Naive thymus-derived CD8-positive, alpha-beta T cell (primary cell): ENCODE results near the gene FAM234A. TPM values are rescaled to one million over a fixed set of nuclear protein-coding genes. Genes with fewer than 3 reads are reported as not detected.
A peak's percentile ranks its signal among the peaks of the same experiment; 100 is the strongest.

ENCODE experiments used
- ATAC-seq, 2 donors: fragments of 150-1000 bp; cut with Tn5 transposase in 1 of 2; sonication (Bioruptor Pico), chemical (Tn5 transposase) in 1 of 2; 1 replicate in 1 of 2; 2 replicates in 1 of 2; pipeline ENCODE4 v1.10.0; 2021; ENCODE audit warnings: mild to moderate bottlenecking in 2 of 2, moderate library complexity in 2 of 2
- POLR2A ChIA-PET: fragments of 350-600 bp; sonication (Branson Sonifier 250); formaldehyde crosslinking; loops from one replicate; lab custom pipeline; 2021; ENCODE audit warnings: antibody characterized with exemption; lab: Charles Lee
- DNase-seq, 10 donors: peaks; one replicate each; pipeline versions ENCODE4 v3.0.0 to v3.0.0-alpha.2; 2020 to 2022
- H3K27ac Mint-ChIP-seq, 10 donors: one replicate each; pipeline ENCODE4 v1.8.0; 2020 to 2022; ENCODE audit warnings: mild to moderate bottlenecking in 10 of 10, mixed read lengths in 10 of 10, moderate library complexity in 4 of 10, inconsistent platforms in 1 of 10
- H3K27me3 Mint-ChIP-seq, 5 donors: one replicate each; pipeline ENCODE4 v1.8.0; 2021 to 2022; ENCODE audit warnings: mixed read lengths in 5 of 5
- H3K36me3 Mint-ChIP-seq, 3 donors: one replicate each; pipeline ENCODE4 v1.8.0; 2020 to 2022; ENCODE audit warnings: mixed read lengths in 3 of 3, mild to moderate bottlenecking in 2 of 3, inconsistent platforms in 1 of 3
- H3K4me1 Mint-ChIP-seq, 4 donors: one replicate each; pipeline ENCODE4 v1.8.0; 2021 to 2022; ENCODE audit warnings: mixed read lengths in 4 of 4
- H3K4me3 Mint-ChIP-seq, 10 donors: one replicate each; pipeline ENCODE4 v1.8.0; 2020 to 2022; ENCODE audit warnings: mild to moderate bottlenecking in 10 of 10, mixed read lengths in 10 of 10, moderate library complexity in 6 of 10, inconsistent platforms in 1 of 10
- H3K9me3 Mint-ChIP-seq, 9 donors: one replicate each; pipeline ENCODE4 v1.8.0; 2020 to 2022; ENCODE audit warnings: mixed read lengths in 9 of 9, mild to moderate bottlenecking in 3 of 9, inconsistent platforms in 1 of 9, moderate library complexity in 1 of 9
- polyA plus RNA-seq, 3 donors: library from polyadenylated mRNA; unstranded; fragments of 300-500 nt; fragmentation: Illumina TruSeq; gene quantifications; one replicate each; pipeline ENCODE4 v1.2.3, GENCODE V29; 2021
- total RNA-seq, 8 experiments: library from RNA in 2 of 8; stranded (reverse) in 2 of 8; gene quantifications; one replicate each; pipeline ENCODE4 v1.2.3 and lab custom pipeline; 2021 to 2026

Gene FAM234A
- total RNA-seq (10 to 100 TPM; 36.7 to 46.5 TPM), polyA plus RNA-seq (10 to 100 TPM; 18.8 to 46.4 (median 34.4) TPM), total RNA-seq (lab: John Stamatoyannopoulos, UW) (25.1 to 32.3 (median 27.9) reads per million in 6 experiments)

GRCh38 chr16:234468-235305, at the start of gene FAM234A:
Gene FAM234A (plus strand): TSS chr16:234821. CDS start chr16:254414, 19,593 bp downstream.
- Mint-ChIP-seq H3K27me3 (no peaks in the 10 kb centered on the region), H3K27ac (peak within 1 kb of the TSS; percentile 94 to 100 (median 100)), H3K36me3 (no peaks in the 10 kb centered on the region)

GRCh38 chr16:185213-185612, 49.4 kb upstream of the FAM234A start:
- H3K9me3 Mint-ChIP-seq, result no peaks in the 10 kb centered on the region
- no peak overlapping the region for H3K4me3 Mint-ChIP-seq
- POLR2A ChIA-PET, result no interaction called here
- peaks cover 0 to 9% (median 7%) of the 10 kb centered on the region in 4 donors for H3K4me1 Mint-ChIP-seq
- ATAC-seq (no peak), DNase-seq (no peak)
- H3K27ac Mint-ChIP-seq, result peak overlapping the region in 2 of 10 donors; percentile 31 to 37
- H3K36me3 Mint-ChIP-seq, result peaks cover 0 to 31% (median 6%) of the 10 kb centered on the region in 3 donors
- no peaks in the 10 kb centered on the region for H3K27me3 Mint-ChIP-seq

More at GRCh38 chr16:234468-235305, at the start of gene FAM234A:
- peak; percentile 90 to 99 (median 96) for DNase-seq
- H3K9me3 Mint-ChIP-seq, result no peaks in the 10 kb centered on the region
- peak; percentile 86 to 90 for ATAC-seq
- H3K4me1 Mint-ChIP-seq, result peaks cover 11 to 21% (median 17%) of the 10 kb centered on the region in 4 donors
- peak within 1 kb of the TSS; percentile 90 to 99 (median 96) for H3K4me3 Mint-ChIP-seq
- POLR2A ChIA-PET, result interaction anchor here (0.6 to 3.2 kb wide), 20 partner anchors 11 to 1773 kb away, joined by 3 to 25 read pairs (median 6); partner anchors contain the start of genes ARHGDIG, AXIN1, DECR2 and POLR3K

- Mint-ChIP-seq H3K36me3 (peaks cover 0 to 36% (median 6%) of the 10 kb centered on the region in 3 donors), H3K27ac (peak overlapping the region in 2 of 10 donors; percentile 46 to 76), H3K4me3 (no peak overlapping the region), H3K9me3 (no peaks in the 10 kb centered on the region), H3K4me1 (peaks cover 0 to 9% (median 7%) of the 10 kb centered on the region in 4 donors), H3K27me3 (no peaks in the 10 kb centered on the region)
- DNase-seq (no peak), ATAC-seq (no peak)
- POLR2A ChIA-PET, result no interaction called here
Observed at GRCh38 chr16:185691-186090, 48.9 kb upstream of the FAM234A start.

- no peak overlapping the region for H3K4me3 Mint-ChIP-seq
- H3K36me3 Mint-ChIP-seq, result peaks cover 0 to 53% (median 8%) of the 10 kb centered on the region in 3 donors
- DNase-seq (no peak), ATAC-seq (no peak)
- peak overlapping the region in 1 of 10 donors; percentile 56 for H3K27ac Mint-ChIP-seq
- POLR2A ChIA-PET, result no interaction called here
- H3K27me3 Mint-ChIP-seq, result no peaks in the 10 kb centered on the region
- H3K4me1 Mint-ChIP-seq, result peaks cover 0 to 9% (median 9%) of the 10 kb centered on the region in 4 donors
- no peaks in the 10 kb centered on the region for H3K9me3 Mint-ChIP-seq
Observed at GRCh38 chr16:187330-187729, 47.3 kb upstream of the FAM234A start.

GRCh38 chr16:188674-189073, 45.9 kb upstream of the FAM234A start:
- H3K27ac Mint-ChIP-seq, result peak overlapping the region in 5 of 10 donors; percentile 48 to 84 (median 79)
- H3K9me3 Mint-ChIP-seq, result no peaks in the 10 kb centered on the region
- POLR2A ChIA-PET, result no interaction called here
- no peaks in the 10 kb centered on the region for H3K27me3 Mint-ChIP-seq
- no peak overlapping the region for H3K4me3 Mint-ChIP-seq
- peaks cover 0 to 65% (median 12%) of the 10 kb centered on the region in 3 donors for H3K36me3 Mint-ChIP-seq
- DNase-seq, result peak in 6 of 10 donors; percentile 11 to 68 (median 34)
- ATAC-seq, result peak; percentile 84 to 94
- H3K4me1 Mint-ChIP-seq, result peaks cover 0 to 10% (median 9%) of the 10 kb centered on the region in 4 donors

GRCh38 chr16:189604-190186, 44.9 kb upstream of the FAM234A start:
- Mint-ChIP-seq H3K27me3 (no peaks in the 10 kb centered on the region), H3K36me3 (peaks cover 0 to 75% (median 14%) of the 10 kb centered on the region in 3 donors), H3K27ac (peak overlapping the region in 4 of 10 donors; percentile 11 to 67 (median 35)), H3K9me3 (no peaks in the 10 kb centered on the region), H3K4me3 (peak overlapping the region in 1 of 10 donors; percentile 58), H3K4me1 (peaks cover 0 to 10% (median 9%) of the 10 kb centered on the region in 4 donors)
- DNase-seq (no peak), ATAC-seq (no peak)
- POLR2A ChIA-PET, result no interaction called here

- ATAC-seq (no peak), DNase-seq (no peak)
- H3K36me3 Mint-ChIP-seq, result peaks cover 0 to 87% (median 17%) of the 10 kb centered on the region in 3 donors
- POLR2A ChIA-PET, result interaction anchor here (1.2 kb wide), 1 partner anchor 9 kb away, joined by 3 read pairs; no protein-coding TSS in a partner anchor
- no peaks in the 10 kb centered on the region for H3K9me3 Mint-ChIP-seq
- H3K4me3 Mint-ChIP-seq, result no peak overlapping the region
- H3K4me1 Mint-ChIP-seq, result peaks cover 0 to 12% (median 8%) of the 10 kb centered on the region in 4 donors
- peak overlapping the region in 2 of 10 donors; percentile 38 to 70 for H3K27ac Mint-ChIP-seq
- H3K27me3 Mint-ChIP-seq, result no peaks in the 10 kb centered on the region
Observed at GRCh38 chr16:191831-192230, 42.8 kb upstream of the FAM234A start.

- Mint-ChIP-seq H3K36me3 (peaks cover 0 to 90% (median 17%) of the 10 kb centered on the region in 3 donors), H3K9me3 (no peaks in the 10 kb centered on the region), H3K4me1 (peaks cover 0 to 12% (median 8%) of the 10 kb centered on the region in 4 donors), H3K27me3 (no peaks in the 10 kb centered on the region), H3K4me3 (no peak overlapping the region), H3K27ac (peak overlapping the region in 3 of 10 donors; percentile 55 to 87 (median 70))
- POLR2A ChIA-PET, result interaction anchor here (0.7 kb wide), 1 partner anchor 481 kb away, joined by 6 read pairs; no protein-coding TSS in a partner anchor
- DNase-seq (no peak), ATAC-seq (no peak)
Observed at GRCh38 chr16:192686-193085, 41.9 kb upstream of the FAM234A start.

- H3K9me3 Mint-ChIP-seq, result no peaks in the 10 kb centered on the region
- DNase-seq, result no peak
- peaks cover 0 to 11% (median 8%) of the 10 kb centered on the region in 4 donors for H3K4me1 Mint-ChIP-seq
- POLR2A ChIA-PET, result interaction anchor here (2.1 kb wide), 1 partner anchor 12 kb away, joined by 5 read pairs; no protein-coding TSS in a partner anchor
- peaks cover 0 to 92% (median 19%) of the 10 kb centered on the region in 3 donors for H3K36me3 Mint-ChIP-seq
- H3K4me3 Mint-ChIP-seq, result no peak overlapping the region
- no peaks in the 10 kb centered on the region for H3K27me3 Mint-ChIP-seq
- no peak for ATAC-seq
- H3K27ac Mint-ChIP-seq, result peak overlapping the region in 1 of 10 donors; percentile 70
Observed at GRCh38 chr16:193441-193840, 41.2 kb upstream of the FAM234A start.

- Mint-ChIP-seq H3K27ac (no peak overlapping the region), H3K36me3 (peaks cover 0 to 92% (median 15%) of the 10 kb centered on the region in 3 donors), H3K4me3 (no peak overlapping the region), H3K4me1 (peaks cover 0 to 6% (median under 1%) of the 10 kb centered on the region in 4 donors), H3K27me3 (no peaks in the 10 kb centered on the region), H3K9me3 (no peaks in the 10 kb centered on the region)
- ATAC-seq, result no peak
- DNase-seq, result no peak
- POLR2A ChIA-PET, result interaction anchor here (2.1 kb wide), 1 partner anchor 13 kb away, joined by 5 read pairs; no protein-coding TSS in a partner anchor
Observed at GRCh38 chr16:194516-194915, 40.1 kb upstream of the FAM234A start.

GRCh38 chr16:200388-200787, 34.2 kb upstream of the FAM234A start:
- H3K27ac Mint-ChIP-seq, result no peak overlapping the region
- H3K27me3 Mint-ChIP-seq, result no peaks in the 10 kb centered on the region
- POLR2A ChIA-PET, result interaction anchor here (0.7 to 0.9 kb wide), 2 partner anchors 9 to 854 kb away, joined by 3 read pairs; no protein-coding TSS in a partner anchor
- no peak overlapping the region for H3K4me3 Mint-ChIP-seq
- DNase-seq (no peak), ATAC-seq (no peak)
- H3K36me3 Mint-ChIP-seq, result peaks cover 0 to 91% (median 8%) of the 10 kb centered on the region in 3 donors
- H3K9me3 Mint-ChIP-seq, result no peaks in the 10 kb centered on the region
- H3K4me1 Mint-ChIP-seq, result peaks cover 0 to 2% (median 0%) of the 10 kb centered on the region in 4 donors

- no peak overlapping the region for H3K27ac Mint-ChIP-seq
- no peak overlapping the region for H3K4me3 Mint-ChIP-seq
- no peaks in the 10 kb centered on the region for H3K9me3 Mint-ChIP-seq
- no peak for ATAC-seq
- POLR2A ChIA-PET, result no interaction called here
- no peak for DNase-seq
- H3K27me3 Mint-ChIP-seq, result no peaks in the 10 kb centered on the region
- peaks cover 0 to 96% (median 17%) of the 10 kb centered on the region in 3 donors for H3K36me3 Mint-ChIP-seq
- H3K4me1 Mint-ChIP-seq, result peaks cover 0 to 4% (median 1%) of the 10 kb centered on the region in 4 donors
Observed at GRCh38 chr16:203246-203645, 31.4 kb upstream of the FAM234A start.
